Fibroblast of lung (primary cell): ENCODE data around the gene ST6GALNAC4.

Experiments
- EZH2 ChIP-seq: IDR thresholded peaks from 2 replicates; pipeline ENCODE4 v1.5.1; 2012; ENCODE audit warnings: low read length, control low read depth, mild to moderate bottlenecking; ENCODE audit errors: missing control alignments
- TF ChIP-seq, protein P1 (sequence below), 2 donors: IDR thresholded peaks in 1 of 2; conservative IDR thresholded peaks in 1 of 2; 1 replicate in 1 of 2; 2 replicates in 1 of 2; pipeline ENCODE4 v1.5.1; 2011 to 2012; ENCODE audit warnings: low read length in 2 of 2, control low read depth in 1 of 2, inconsistent platforms in 1 of 2, low read depth in 1 of 2, mild to moderate bottlenecking in 1 of 2

DNA sequence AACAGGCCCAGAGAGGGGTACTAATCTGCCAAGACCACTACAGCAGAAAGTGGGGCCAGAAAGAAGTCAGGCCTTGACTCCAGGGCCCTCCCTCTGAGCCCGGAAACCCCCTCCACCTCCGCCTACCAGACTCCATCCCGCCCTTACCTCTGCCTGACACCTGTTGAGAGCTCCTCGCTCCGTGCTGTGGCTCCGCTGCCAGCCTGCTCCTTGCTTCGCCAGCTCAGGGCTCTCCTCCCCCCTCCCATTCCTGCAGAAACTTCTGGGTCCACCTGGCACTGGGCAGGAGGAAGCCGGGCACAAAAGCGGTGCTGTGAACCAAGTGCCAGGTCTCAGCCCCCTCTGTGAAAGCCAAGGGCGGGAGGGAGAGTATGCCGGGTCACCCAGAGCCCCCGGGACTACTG is 11.1 kb downstream of the ST6GALNAC4 start:
- TF ChIP-seq, protein P1, sequence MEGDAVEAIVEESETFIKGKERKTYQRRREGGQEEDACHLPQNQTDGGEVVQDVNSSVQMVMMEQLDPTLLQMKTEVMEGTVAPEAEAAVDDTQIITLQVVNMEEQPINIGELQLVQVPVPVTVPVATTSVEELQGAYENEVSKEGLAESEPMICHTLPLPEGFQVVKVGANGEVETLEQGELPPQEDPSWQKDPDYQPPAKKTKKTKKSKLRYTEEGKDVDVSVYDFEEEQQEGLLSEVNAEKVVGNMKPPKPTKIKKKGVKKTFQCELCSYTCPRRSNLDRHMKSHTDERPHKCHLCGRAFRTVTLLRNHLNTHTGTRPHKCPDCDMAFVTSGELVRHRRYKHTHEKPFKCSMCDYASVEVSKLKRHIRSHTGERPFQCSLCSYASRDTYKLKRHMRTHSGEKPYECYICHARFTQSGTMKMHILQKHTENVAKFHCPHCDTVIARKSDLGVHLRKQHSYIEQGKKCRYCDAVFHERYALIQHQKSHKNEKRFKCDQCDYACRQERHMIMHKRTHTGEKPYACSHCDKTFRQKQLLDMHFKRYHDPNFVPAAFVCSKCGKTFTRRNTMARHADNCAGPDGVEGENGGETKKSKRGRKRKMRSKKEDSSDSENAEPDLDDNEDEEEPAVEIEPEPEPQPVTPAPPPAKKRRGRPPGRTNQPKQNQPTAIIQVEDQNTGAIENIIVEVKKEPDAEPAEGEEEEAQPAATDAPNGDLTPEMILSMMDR (conservative IDR thresholded peaks at IDR 0.05 in 1 of 2, IDR thresholded peaks at IDR 0.05 in 1 of 2; ENCODE audit: low read depth in 1 of 2, low read length in 2 of 2) = no peak
- no peak for TF ChIP-seq EZH2
